Fibroblast of mammary gland (primary cell): ENCODE results near the gene EIF2AK2.

Experiments used
- DNase-seq: peaks from one replicate; pipeline ENCODE4 v3.0.0-alpha.2; 2010; ENCODE audit warnings: low read depth
- H3K4me3 ChIP-seq: 2 replicates; pipeline ENCODE4 v1.5.1; 2011; ENCODE audit warnings: low read depth, mild to moderate bottlenecking, low read length, moderate library complexity; ENCODE audit not compliant: control insufficient read depth
- CTCF ChIP-seq: conservative IDR thresholded peaks from 2 replicates; pipeline ENCODE4 v1.5.1; 2011; ENCODE audit warnings: low read depth, low read length, inconsistent platforms; ENCODE audit not compliant: control insufficient read depth, insufficient read depth

Gene EIF2AK2

GRCh38 chr2:37149626-37150322 is 7.0 kb downstream of the EIF2AK2 start:
- H3K4me3 ChIP-seq, result no peak overlapping the region
- no peak for TF ChIP-seq CTCF
- no peak for DNase-seq

- no peak for DNase-seq
- H3K4me3 ChIP-seq, result no peak overlapping the region
- TF ChIP-seq CTCF, result no peak
Observed at GRCh38 chr2:37148325-37148724, 8.5 kb downstream of the EIF2AK2 start.

DNA sequence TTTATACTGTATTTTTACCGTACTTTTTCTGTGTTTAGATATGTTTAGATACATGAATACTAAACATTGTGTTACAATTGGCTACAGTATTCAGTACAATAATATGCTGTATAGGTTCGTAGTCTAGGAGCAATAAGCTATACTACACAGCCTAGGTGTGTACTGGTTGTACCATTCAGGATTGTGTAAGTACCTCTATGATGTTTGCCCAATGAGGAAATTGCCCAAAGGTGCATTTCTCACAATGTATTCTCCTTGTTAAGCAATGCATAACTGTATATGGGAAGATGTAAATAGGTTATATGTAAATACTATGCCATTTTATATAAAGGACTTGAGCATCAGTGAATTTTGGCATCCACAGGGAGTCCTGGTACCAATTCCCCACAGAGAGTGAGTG is 10.7 kb downstream of the EIF2AK2 start:
- no peak for TF ChIP-seq CTCF
- no peak for DNase-seq
- no peak overlapping the region for H3K4me3 ChIP-seq

- TF ChIP-seq CTCF, result no peak
- DNase-seq, result peak; percentile 35
- H3K4me3 ChIP-seq, result no peak overlapping the region
Observed at GRCh38 chr2:37143974-37144373, 12.8 kb downstream of the EIF2AK2 start.

- DNase-seq, result no peak
- no peak for TF ChIP-seq CTCF
- no peak overlapping the region for H3K4me3 ChIP-seq
Observed at GRCh38 chr2:37142546-37142945, 14.2 kb downstream of the EIF2AK2 start.

- H3K4me3 ChIP-seq, result no peak overlapping the region
- DNase-seq, result no peak
- TF ChIP-seq CTCF, result no peak
Observed at GRCh38 chr2:37132914-37133313, 23.9 kb downstream of the EIF2AK2 start.

DNA sequence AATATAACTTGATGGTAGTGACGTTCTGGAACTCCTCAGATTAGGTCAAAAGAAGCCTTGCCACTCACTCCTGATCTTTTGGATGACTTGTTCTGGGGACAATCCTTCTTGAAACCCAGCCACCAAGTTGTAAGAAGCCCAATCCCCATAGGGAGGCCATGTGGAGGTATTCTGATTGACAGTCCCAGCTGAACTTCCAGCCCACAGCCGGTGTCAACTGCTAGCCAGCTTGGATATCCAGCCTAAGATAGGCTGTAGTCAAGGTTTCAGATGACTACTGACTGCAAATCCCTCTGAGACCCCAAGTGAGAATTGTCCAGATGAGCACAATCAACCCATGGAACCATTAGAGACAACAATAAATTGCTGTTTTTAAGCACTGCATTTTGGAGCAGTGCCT is 31.4 kb downstream of the EIF2AK2 start:
- DNase-seq, result no peak
- H3K4me3 ChIP-seq, result no peak overlapping the region
- no peak for TF ChIP-seq CTCF
